Stomach (tissue), 4 donors: ENCODE results near the gene KDR.

Experiments
- POLR2A ChIP-seq, 4 donors: fragments of 450-650 bp; IDR thresholded peaks; one replicate each; pipeline ENCODE4 v1.6.1; 2016; ENCODE audit warnings: antibody characterized with exemption in 4 of 4, control low read depth in 2 of 4, mild to moderate bottlenecking in 1 of 4, moderate library complexity in 1 of 4
- POLR2AphosphoS5 ChIP-seq, 3 donors: sonication (generic); formaldehyde crosslinking; IDR thresholded peaks; one replicate each; pipeline ENCODE4 v1.6.1; 2016; ENCODE audit warnings: antibody characterized with exemption in 3 of 3
- TF ChIP-seq, protein P1 (sequence below), 7 experiments: fragments of 450-650 bp in 4 of 7; fragments of 200-600 bp in 3 of 7; sonication (generic) in 3 of 7; IDR thresholded peaks; one replicate each; pipeline ENCODE4 v1.5.1; 2016 to 2019; ENCODE audit warnings: antibody characterized with exemption in 7 of 7, control low read depth in 2 of 7, mild to moderate bottlenecking in 1 of 7

DNA sequence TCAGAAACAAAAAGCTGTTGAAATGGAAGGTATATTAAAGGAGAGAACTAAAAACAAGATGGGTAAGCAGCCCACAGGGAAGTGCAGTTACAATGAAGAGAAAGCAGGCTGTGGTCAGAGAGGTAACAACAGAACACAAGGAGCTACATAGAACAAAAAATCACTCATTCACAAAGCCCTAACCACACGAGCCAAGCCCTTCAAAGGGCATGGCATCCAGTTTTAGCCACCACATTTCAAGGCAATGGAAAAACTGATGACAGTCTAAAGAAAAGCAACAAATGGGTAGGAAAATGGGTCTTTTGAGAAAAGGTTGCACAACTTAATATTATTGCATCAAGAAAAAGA, 37.5 kb downstream of the KDR start:
- TF ChIP-seq, protein P1, sequence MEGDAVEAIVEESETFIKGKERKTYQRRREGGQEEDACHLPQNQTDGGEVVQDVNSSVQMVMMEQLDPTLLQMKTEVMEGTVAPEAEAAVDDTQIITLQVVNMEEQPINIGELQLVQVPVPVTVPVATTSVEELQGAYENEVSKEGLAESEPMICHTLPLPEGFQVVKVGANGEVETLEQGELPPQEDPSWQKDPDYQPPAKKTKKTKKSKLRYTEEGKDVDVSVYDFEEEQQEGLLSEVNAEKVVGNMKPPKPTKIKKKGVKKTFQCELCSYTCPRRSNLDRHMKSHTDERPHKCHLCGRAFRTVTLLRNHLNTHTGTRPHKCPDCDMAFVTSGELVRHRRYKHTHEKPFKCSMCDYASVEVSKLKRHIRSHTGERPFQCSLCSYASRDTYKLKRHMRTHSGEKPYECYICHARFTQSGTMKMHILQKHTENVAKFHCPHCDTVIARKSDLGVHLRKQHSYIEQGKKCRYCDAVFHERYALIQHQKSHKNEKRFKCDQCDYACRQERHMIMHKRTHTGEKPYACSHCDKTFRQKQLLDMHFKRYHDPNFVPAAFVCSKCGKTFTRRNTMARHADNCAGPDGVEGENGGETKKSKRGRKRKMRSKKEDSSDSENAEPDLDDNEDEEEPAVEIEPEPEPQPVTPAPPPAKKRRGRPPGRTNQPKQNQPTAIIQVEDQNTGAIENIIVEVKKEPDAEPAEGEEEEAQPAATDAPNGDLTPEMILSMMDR (IDR thresholded peaks at IDR 0.05) = no peak
- TF ChIP-seq POLR2AphosphoS5 (IDR thresholded peaks at IDR 0.05) (no peak), POLR2A (IDR thresholded peaks at IDR 0.05) (no peak)
